H1 (cell line): ENCODE results near the gene IL17RA. TPM values are rescaled to one million over a fixed set of nuclear protein-coding genes. Genes with fewer than 3 reads are reported as not detected.

Source experiments
- CTCF ChIA-PET: fragments of 300-600 bp; sonication (Branson Sonifier 250); formaldehyde crosslinking; loops from one replicate; lab custom pipeline; 2021; ENCODE audit not compliant: partially characterized antibody; lab: Charles Lee
- POLR2A ChIA-PET: fragments of 300-600 bp; sonication (Branson Sonifier 250); formaldehyde crosslinking; loops from one replicate; lab custom pipeline; 2021; ENCODE audit warnings: inconsistent platforms; ENCODE audit not compliant: partially characterized antibody; lab: Charles Lee
- DNase-seq, 2 experiments: peaks; one replicate each; pipeline versions ENCODE4 v3.0.0 to v3.0.0-alpha.2; 2010 to 2022; ENCODE audit warnings: low spot score in 2 of 2, low read depth in 1 of 2, mixed read lengths in 1 of 2
- FAIRE-seq: peaks from 2 replicates; lab custom pipeline; 2011; peaks lifted over from hg19 to GRCh38; lab: Jason Lieb, UNC
- H2AFZ ChIP-seq: 2 replicates; pipeline ENCODE4 v1.8.1; 2012; ENCODE audit warnings: low read length, inconsistent platforms
- H2AK5ac ChIP-seq: 2 replicates; pipeline ENCODE4 v1.6.1; 2013; ENCODE audit warnings: low read depth, low read length
- H2BK120ac ChIP-seq: replicated peaks from 2 replicates; pipeline ENCODE3; 2013; ENCODE audit warnings: low read depth, low read length, inconsistent platforms
- H2BK12ac ChIP-seq: 2 replicates; pipeline ENCODE4 v1.6.1; 2013; ENCODE audit warnings: low read depth, low read length
- H2BK15ac ChIP-seq: 2 replicates; pipeline ENCODE4 v1.6.1; 2013; ENCODE audit warnings: low read length
- H2BK20ac ChIP-seq: 2 replicates; pipeline ENCODE4 v1.6.1; 2013; ENCODE audit warnings: low read length
- H2BK5ac ChIP-seq: 2 replicates; pipeline ENCODE4 v1.6.1; 2013; ENCODE audit warnings: low read depth, low read length
- H3K14ac ChIP-seq: 2 replicates; pipeline ENCODE4 v1.6.1; 2013; ENCODE audit warnings: inconsistent platforms; ENCODE audit not compliant: insufficient read length
- H3K18ac ChIP-seq: 2 replicates; pipeline ENCODE4 v1.6.1; 2013; ENCODE audit warnings: low read length; ENCODE audit errors: extremely low read depth
- H3K23ac ChIP-seq: 2 replicates; pipeline ENCODE4 v1.6.1; 2013; ENCODE audit warnings: inconsistent platforms; ENCODE audit not compliant: insufficient read length
- H3K23me2 ChIP-seq: 2 replicates; pipeline ENCODE4 v1.6.1; 2013; ENCODE audit warnings: low read depth, low read length
- H3K27ac ChIP-seq: 2 replicates; pipeline ENCODE4 v1.6.1; 2011; ENCODE audit warnings: low read depth, low read length, inconsistent platforms
- H3K27me3 ChIP-seq, 4 experiments: replicated peaks in 1 of 4; 1 replicate in 1 of 4; 2 replicates in 3 of 4; pipeline versions ENCODE4 v1.6.1 to v1.8.1; 2011 to 2013; ENCODE audit warnings: low read length in 3 of 4, mild to moderate bottlenecking in 3 of 4, inconsistent platforms in 2 of 4, mixed read lengths in 2 of 4, moderate library complexity in 1 of 4; ENCODE audit not compliant: control insufficient read depth in 3 of 4, insufficient read depth in 3 of 4; ENCODE audit errors: extremely low read depth in 1 of 4
- H3K36me3 ChIP-seq, 4 experiments: 2 replicates each; pipeline versions ENCODE4 v1.6.1 to v1.8.1; 2011 to 2013; ENCODE audit warnings: mild to moderate bottlenecking in 4 of 4, low read length in 3 of 4, moderate library complexity in 2 of 4, control low read depth in 1 of 4, inconsistent platforms in 1 of 4; ENCODE audit not compliant: insufficient read depth in 4 of 4, control insufficient read depth in 2 of 4
- H3K4ac ChIP-seq: replicated peaks from 2 replicates; pipeline ENCODE3; 2013; ENCODE audit warnings: low read length, low read depth, mixed read lengths, inconsistent platforms; ENCODE audit not compliant: insufficient read length
- H3K4me1 ChIP-seq, 4 experiments: replicated peaks in 1 of 4; 1 replicate in 1 of 4; 2 replicates in 3 of 4; pipeline versions ENCODE4 v1.6.1 to v1.8.1; 2011 to 2013; ENCODE audit warnings: low read length in 3 of 4, inconsistent platforms in 2 of 4, mixed read lengths in 1 of 4; ENCODE audit not compliant: insufficient read depth in 4 of 4, control insufficient read depth in 3 of 4
- H3K4me2 ChIP-seq, 2 experiments: 2 replicates each; pipeline versions ENCODE4 v1.6.1 to v1.8.1; 2011 to 2013; ENCODE audit warnings: low read depth in 2 of 2, low read length in 2 of 2, control low read depth in 1 of 2, inconsistent platforms in 1 of 2, mild to moderate bottlenecking in 1 of 2; ENCODE audit not compliant: insufficient read depth in 1 of 2
- H3K4me3 ChIP-seq, 4 experiments: fragments of 200-600, 300-600 bp in 1 of 4; sonication (generic), shearing (Covaris generic), sonication (Bioruptor Twin) in 1 of 4; 2 replicates each; pipeline versions ENCODE4 v1.5.1 to v1.8.1; 2011 to 2016; ENCODE audit warnings: low read length in 4 of 4, low read depth in 3 of 4, control low read depth in 2 of 4, inconsistent platforms in 2 of 4, mild to moderate bottlenecking in 2 of 4, mixed read lengths in 1 of 4, moderate library complexity in 1 of 4; ENCODE audit not compliant: insufficient read depth in 2 of 4; ENCODE audit errors: extremely low read depth in 1 of 4
- H3K56ac ChIP-seq: replicated peaks from 2 replicates; pipeline ENCODE3; 2013; ENCODE audit warnings: low read depth, mild to moderate bottlenecking, mixed read lengths, low read length, inconsistent platforms; ENCODE audit not compliant: insufficient read length
- H3K79me1 ChIP-seq: 2 replicates; pipeline ENCODE4 v1.6.1; 2013; ENCODE audit warnings: low read depth, low read length, control low read depth
- H3K79me2 ChIP-seq, 2 experiments: 2 replicates each; pipeline versions ENCODE4 v1.6.1 to v1.8.1; 2012 to 2013; ENCODE audit warnings: low read length in 2 of 2, mild to moderate bottlenecking in 2 of 2, inconsistent platforms in 1 of 2; ENCODE audit not compliant: insufficient read depth in 2 of 2, control insufficient read depth in 1 of 2
- H3K9ac ChIP-seq, 4 experiments: replicated peaks in 1 of 4; 1 replicate in 1 of 4; 2 replicates in 3 of 4; pipeline versions ENCODE4 v1.6.1 to v1.8.1; 2011 to 2013; ENCODE audit warnings: low read depth in 3 of 4, low read length in 3 of 4, control low read depth in 2 of 4, mild to moderate bottlenecking in 2 of 4, moderate library complexity in 2 of 4, inconsistent platforms in 1 of 4; ENCODE audit errors: extremely low read depth in 1 of 4
- H3K9me3 ChIP-seq, 2 experiments: 2 replicates each; pipeline versions ENCODE4 v1.6.1 to v1.8.1; 2012 to 2013; ENCODE audit warnings: mild to moderate bottlenecking in 2 of 2, moderate library complexity in 2 of 2, control low read depth in 1 of 2, inconsistent platforms in 1 of 2, low read depth in 1 of 2, low read length in 1 of 2, mixed read lengths in 1 of 2; ENCODE audit not compliant: insufficient read depth in 2 of 2
- H4K20me1 ChIP-seq, 2 experiments: replicated peaks in 1 of 2; 2 replicates each; pipeline versions ENCODE3 to v1.8.1; 2011 to 2013; ENCODE audit warnings: inconsistent platforms in 2 of 2, low read length in 2 of 2, mild to moderate bottlenecking in 1 of 2; ENCODE audit not compliant: insufficient read depth in 2 of 2, control insufficient read depth in 1 of 2
- H4K5ac ChIP-seq: 2 replicates; pipeline ENCODE4 v1.6.1; 2013; ENCODE audit warnings: low read length, low read depth, mixed read lengths, inconsistent platforms; ENCODE audit not compliant: insufficient read length
- H4K8ac ChIP-seq: 2 replicates; pipeline ENCODE4 v1.8.0; 2013; ENCODE audit warnings: mild to moderate bottlenecking, moderate library complexity, low read length, inconsistent platforms; ENCODE audit not compliant: insufficient read depth; ENCODE audit errors: extremely low read depth
- H4K91ac ChIP-seq: replicated peaks from 2 replicates; pipeline ENCODE3; 2013; ENCODE audit warnings: low read length, mixed read lengths, inconsistent platforms; ENCODE audit not compliant: insufficient read length
- RXRA ChIP-seq: IDR thresholded peaks from 2 replicates; pipeline ENCODE4 v1.6.1; 2011; ENCODE audit warnings: low read depth, mild to moderate bottlenecking, low read length, moderate library complexity; ENCODE audit not compliant: insufficient read depth
- WGBS, 2 experiments: shearing (Covaris generic) in 1 of 2; methylation state at CpG; one replicate each; pipeline versions ENCODE4 v1.1.6 to v1.1.7; 2013 to 2015; ENCODE audit warnings: low lambda C conversion rate in 2 of 2, mixed read lengths in 2 of 2, inconsistent platforms in 1 of 2, low coverage in 1 of 2, missing lambda C conversion rate in 1 of 2; ENCODE audit not compliant: insufficient replicate concordance in 2 of 2, insufficient coverage in 1 of 2, insufficient read length in 1 of 2; ENCODE audit errors: extremely low coverage in 1 of 2, missing lambda C conversion rate in 1 of 2; 5-methylcytosine and 5-hydroxymethylcytosine counted together
- polyA plus RNA-seq, 7 experiments: library from polyadenylated mRNA; depleted of rRNA in 3 of 7; stranded (reverse) in 5 of 7; unstranded in 2 of 7; fragments of >200 nt in 5 of 7; fragments of 200-250 nt in 2 of 7; gene quantifications; 1 replicate in 5 of 7; 2 replicates in 1 of 7; 4 replicates in 1 of 7; pipeline versions ENCODE4 v1.2.1 to v1.2.3, GENCODE V29; 2011 to 2013; ENCODE audit warnings: missing spikeins in 2 of 7, mixed read lengths in 2 of 7
- total RNA-seq: library from RNA; stranded (reverse); fragmentation: NEBNext Ultra II Directional; extraction: Animal tissue kit (Norgen Biotek cat#: 25700); gene quantifications from 2 replicates; pipeline ENCODE4 v1.2.1, GENCODE V29; 2021

IL17RA gene
- total and polyA plus RNA-seq, 2 of the 8 experiments (the other 6 are each of a cell fraction or from before 2014, with no cell fraction given): 5.6 to 9.9 TPM

- 93% methylated on average over 3 of the region's 3 CpGs; no CpG with 5 or more reads in 1 of the 2 experiments for WGBS, 2 experiments
- TF ChIP-seq RXRA: no peak
Measured at GRCh38 chr22:17155941-17156340, 71.1 kb downstream of the IL17RA start.

More at GRCh38 chr22:17155941-17156340, 71.1 kb downstream of the IL17RA start:
- H4K91ac ChIP-seq: no peak overlapping the region
- peaks cover 3 to 8% (median 5%) of the 10 kb centered on the region in 4 experiments; a peak in 6 of 7 replicates for H3K4me1 ChIP-seq
- no peaks in the 10 kb centered on the region for H3K9me3 ChIP-seq
- H2BK120ac ChIP-seq: no peak overlapping the region
- H2AFZ ChIP-seq: no peak overlapping the region
- ChIA-PET POLR2A (no interaction called here), CTCF (interaction anchor here (1.2 to 2.4 kb wide), 3 partner anchors 13 to 36 kb away, joined by 3 to 12 read pairs (median 4); no protein-coding TSS in a partner anchor)
- no peak overlapping the region for H3K23ac ChIP-seq
- no peak overlapping the region for H3K4me3 ChIP-seq
- H3K79me1 ChIP-seq: peaks cover 14% of the 10 kb centered on the region
- no peak overlapping the region for H2BK15ac ChIP-seq
- peak overlapping the region in 1 of 2 experiments; percentile 29; a peak in 1 of 4 replicates for H3K4me2 ChIP-seq
- H4K5ac ChIP-seq: no peak overlapping the region
- H3K56ac ChIP-seq: no peak overlapping the region
- no peak overlapping the region for H2BK5ac ChIP-seq
- H4K20me1 ChIP-seq: peaks cover 2 to 9% of the 10 kb centered on the region in 2 experiments
- no peak overlapping the region for H4K8ac ChIP-seq
- FAIRE-seq (no peak), DNase-seq (no peak)
- no peak overlapping the region for H3K4ac ChIP-seq
- no peak overlapping the region for H3K18ac ChIP-seq
- H3K14ac ChIP-seq: no peak overlapping the region
- no peak overlapping the region for H2AK5ac ChIP-seq
- H3K27ac ChIP-seq: no peak overlapping the region
- H3K27me3 ChIP-seq: 0 out of 7 replicates have a peak, but pooled peaks cover 0 to 4% (median 0%) of the 10 kb centered on the region in 4 experiments
- H2BK12ac ChIP-seq: no peak overlapping the region
- no peaks in the 10 kb centered on the region for H3K36me3 ChIP-seq
- H3K23me2 ChIP-seq: peaks cover 10% of the 10 kb centered on the region; the same call in 1 of the 2 replicates
- H3K79me2 ChIP-seq: peaks cover 20 to 65% of the 10 kb centered on the region in 2 experiments
- no peak overlapping the region for H3K9ac ChIP-seq
- H2BK20ac ChIP-seq: no peak overlapping the region
